Stimulated activated CD4-positive, alpha-beta T cell treated with anti-CD3 and anti-CD28 coated beads, TNF-alpha, amount 100 ng/mL, for 4 hours (primary cell): ENCODE data around the gene OGG1.

Source experiments
- DNase-seq, 3 experiments: peaks; one replicate each; pipeline ENCODE4 v3.0.0-alpha.2; 2020; ENCODE audit warnings: low read depth in 3 of 3

Gene OGG1

GRCh38 chr3:9786209-9786739 lies 36.5 kb downstream of the OGG1 start:
- no peak for DNase-seq

GRCh38 chr3:9786825-9787669 lies 37.3 kb downstream of the OGG1 start:
- no peak for DNase-seq

- DNase-seq, result no peak
Observed at GRCh38 chr3:9787714-9788113, 38.0 kb downstream of the OGG1 start.

GRCh38 chr3:9791127-9791526 lies 41.4 kb downstream of the OGG1 start:
- no peak for DNase-seq

- DNase-seq, result no peak
Observed at GRCh38 chr3:9791790-9792404, 42.1 kb downstream of the OGG1 start.

GRCh38 chr3:9792405-9793160 lies 42.8 kb downstream of the OGG1 start, which contains the start of the genes ARPC4 and TADA3:
ARPC4 (plus strand) TSS chr3:9793082; CDS start chr3:9793122, 40 bp downstream.
TADA3 (minus strand) TSS chr3:9792473; CDS start chr3:9791466, 1,007 bp downstream.
- DNase-seq, result peak; percentile 88 to 90 (median 88)

GRCh38 chr3:9793161-9793781 lies 43.5 kb downstream of the OGG1 start:
- no peak for DNase-seq

- no peak for DNase-seq
Observed at GRCh38 chr3:9794400-9794799, 44.6 kb downstream of the OGG1 start.

GRCh38 chr3:9795207-9795606 lies 45.5 kb downstream of the OGG1 start:
- DNase-seq, result no peak

GRCh38 chr3:9797196-9797945 lies 47.6 kb downstream of the OGG1 start:
- no peak for DNase-seq

- DNase-seq, result no peak
Observed at GRCh38 chr3:9800529-9800928, 50.8 kb downstream of the OGG1 start.

- DNase-seq, result no peak
Observed at GRCh38 chr3:9803494-9803893, 53.7 kb downstream of the OGG1 start.

GRCh38 chr3:9804996-9805395 lies 55.2 kb downstream of the OGG1 start:
- no peak for DNase-seq

- no peak for DNase-seq
Observed at GRCh38 chr3:9806137-9806536, 56.4 kb downstream of the OGG1 start.
